Esophagus muscularis mucosa (tissue), 4 donors: ENCODE measurements around the gene ACTR1B. TPM values are rescaled to one million over a fixed set of nuclear protein-coding genes. Genes with fewer than 3 reads are reported as not detected.

Source experiments
- DNase-seq: peaks from one replicate; pipeline ENCODE4 v3.0.0-alpha.2; 2017; ENCODE audit errors: extremely low spot score
- H3K27ac ChIP-seq, 4 donors: fragments of 200-600 bp; sonication (generic); replicated peaks in 1 of 4; 1 replicate in 3 of 4; 2 replicates in 1 of 4; pipeline ENCODE4 v1.5.1; 2016 to 2019; ENCODE audit warnings: mild to moderate bottlenecking in 1 of 4
- H3K27me3 ChIP-seq, 4 donors: fragments of 200-600 bp; sonication (generic); one replicate each; pipeline versions ENCODE4 v1.5.1 to v1.6.0; 2016 to 2019
- H3K36me3 ChIP-seq, 4 donors: fragments of 200-600 bp; sonication (generic); one replicate each; pipeline ENCODE4 v1.5.1; 2016 to 2019
- H3K4me1 ChIP-seq, 4 donors: fragments of 200-600 bp; sonication (generic); one replicate each; pipeline ENCODE4 v1.5.1; 2016 to 2019
- H3K4me3 ChIP-seq, 4 donors: fragments of 200-600 bp; sonication (generic); 1 replicate in 2 of 4; 2 replicates in 2 of 4; pipeline ENCODE4 v1.5.1; 2016 to 2019; ENCODE audit warnings: mild to moderate bottlenecking in 4 of 4, moderate library complexity in 1 of 4
- H3K9me3 ChIP-seq, 4 donors: fragments of 200-600 bp; sonication (generic); 1 replicate in 3 of 4; 2 replicates in 1 of 4; pipeline ENCODE4 v1.5.1; 2016 to 2019
- CTCF ChIP-seq, 3 experiments: fragments of 200-600 bp in 2 of 3; fragments of 450-650 bp in 1 of 3; sonication (generic) in 2 of 3; IDR thresholded peaks; one replicate each; pipeline ENCODE4 v1.5.1; 2017 to 2019; ENCODE audit warnings: antibody characterized with exemption in 3 of 3, mild to moderate bottlenecking in 2 of 3, moderate library complexity in 1 of 3
- EP300 ChIP-seq: sonication (generic); formaldehyde crosslinking; IDR thresholded peaks from one replicate; pipeline ENCODE4 v1.6.1; 2017; ENCODE audit warnings: antibody characterized with exemption
- POLR2A ChIP-seq: fragments of 450-650 bp; IDR thresholded peaks from one replicate; pipeline ENCODE4 v1.6.1; 2017; ENCODE audit warnings: antibody characterized with exemption, moderate library complexity, mild to moderate bottlenecking, low read depth
- POLR2AphosphoS5 ChIP-seq, 2 donors: sonication (generic); formaldehyde crosslinking; IDR thresholded peaks; one replicate each; pipeline ENCODE4 v1.6.1; 2017; ENCODE audit warnings: antibody characterized with exemption in 2 of 2
- WGBS: methylation state at CpG from one replicate; pipeline ENCODE4 v1.1.5; 2018; 5-methylcytosine and 5-hydroxymethylcytosine counted together
- intact Hi-C: fragments of 100-400 bp; cut with DNase I; formaldehyde crosslinking; loops from one replicate; pipeline ENCODE4 v1.15.1; 2023
- total RNA-seq, 4 donors: library from RNA; depleted of rRNA; stranded (reverse); fragments of >200 nt; gene quantifications; one replicate each; pipeline versions ENCODE4 v1.1.0 to v1.2.1, GENCODE V29; 2016

The ACTR1B gene
- total RNA-seq, 4 donors from 2014 or later: 74.3 to 89.2 (median 83.9) TPM

GRCh38 chr2:97656905-97657587 lies 6.8 kb downstream of the ACTR1B start:
- H3K27me3 ChIP-seq: no peaks in the 10 kb centered on the region
- DNase-seq: no peak
- H3K9me3 ChIP-seq: peaks cover 0 to 8% (median 2%) of the 10 kb centered on the region in 4 donors
- no peak overlapping the region for H3K4me3 ChIP-seq
- peaks cover 17 to 20% (median 19%) of the 10 kb centered on the region in 4 donors for H3K4me1 ChIP-seq
- TF ChIP-seq POLR2A: no peak
- TF ChIP-seq EP300: no peak
- no peak for TF ChIP-seq CTCF (IDR thresholded peaks at IDR 0.05)
- no peak for TF ChIP-seq POLR2AphosphoS5 (IDR thresholded peaks at IDR 0.05)
- intact Hi-C loops: no loop called here
- WGBS: 83% methylated on average over 15 of the region's 15 CpGs
- peaks cover 26 to 70% (median 65%) of the 10 kb centered on the region in 4 donors for H3K36me3 ChIP-seq
- H3K27ac ChIP-seq: no peak overlapping the region

- peaks cover 26 to 73% (median 65%) of the 10 kb centered on the region in 4 donors for H3K36me3 ChIP-seq
- H3K9me3 ChIP-seq: peaks cover 0 to 8% (median 2%) of the 10 kb centered on the region in 4 donors
- intact Hi-C loops: no loop called here
- H3K4me1 ChIP-seq: peaks cover 9 to 11% (median 11%) of the 10 kb centered on the region in 4 donors
- H3K27me3 ChIP-seq: no peaks in the 10 kb centered on the region
- 93% methylated on average over 7 of the region's 7 CpGs for WGBS
- TF ChIP-seq CTCF (IDR thresholded peaks at IDR 0.05) (no peak), POLR2AphosphoS5 (IDR thresholded peaks at IDR 0.05) (no peak), EP300 (no peak), POLR2A (no peak)
- DNase-seq: no peak
- H3K4me3 ChIP-seq: no peak overlapping the region
- H3K27ac ChIP-seq: no peak overlapping the region
Observed at GRCh38 chr2:97656129-97656755, 7.6 kb downstream of the ACTR1B start.

- no peaks in the 10 kb centered on the region for H3K27me3 ChIP-seq
- intact Hi-C loops: no loop called here
- H3K9me3 ChIP-seq: peaks cover 0 to 8% (median 2%) of the 10 kb centered on the region in 4 donors
- peaks cover 26 to 79% (median 63%) of the 10 kb centered on the region in 4 donors for H3K36me3 ChIP-seq
- H3K4me1 ChIP-seq: no peaks in the 10 kb centered on the region
- H3K27ac ChIP-seq: no peak overlapping the region
- DNase-seq: no peak
- H3K4me3 ChIP-seq: no peak overlapping the region
- WGBS: 100% methylated on average over 2 of the region's 2 CpGs
- no peak for TF ChIP-seq EP300
- no peak for TF ChIP-seq CTCF (IDR thresholded peaks at IDR 0.05)
Observed at GRCh38 chr2:97654791-97655190, 9.1 kb downstream of the ACTR1B start.

GRCh38 chr2:97654309-97654708 lies 9.5 kb downstream of the ACTR1B start:
- peaks cover 0 to 8% (median 2%) of the 10 kb centered on the region in 4 donors for H3K9me3 ChIP-seq
- H3K27me3 ChIP-seq: no peaks in the 10 kb centered on the region
- H3K27ac ChIP-seq: no peak overlapping the region
- TF ChIP-seq POLR2AphosphoS5 (IDR thresholded peaks at IDR 0.05) (no peak), CTCF (IDR thresholded peaks at IDR 0.05) (no peak), EP300 (no peak), POLR2A (no peak)
- 90% methylated on average over 5 of the region's 5 CpGs for WGBS
- H3K4me3 ChIP-seq: no peak overlapping the region
- H3K36me3 ChIP-seq: peaks cover 26 to 79% (median 61%) of the 10 kb centered on the region in 4 donors
- H3K4me1 ChIP-seq: no peaks in the 10 kb centered on the region
- intact Hi-C loops: no loop called here
- no peak for DNase-seq
